Measurements from ENCODE around the gene TM4SF1. TPM values are rescaled to one million over a fixed set of nuclear protein-coding genes. Genes with fewer than 3 reads are reported as not detected.

Gene TM4SF1
- total RNA-seq, 1 donor from 2014 or later = 90.2 TPM

GRCh38 chr3:149375501-149376196 lies 1.8 kb downstream of the TM4SF1 start:
- DNase-seq = no peak

DNA sequence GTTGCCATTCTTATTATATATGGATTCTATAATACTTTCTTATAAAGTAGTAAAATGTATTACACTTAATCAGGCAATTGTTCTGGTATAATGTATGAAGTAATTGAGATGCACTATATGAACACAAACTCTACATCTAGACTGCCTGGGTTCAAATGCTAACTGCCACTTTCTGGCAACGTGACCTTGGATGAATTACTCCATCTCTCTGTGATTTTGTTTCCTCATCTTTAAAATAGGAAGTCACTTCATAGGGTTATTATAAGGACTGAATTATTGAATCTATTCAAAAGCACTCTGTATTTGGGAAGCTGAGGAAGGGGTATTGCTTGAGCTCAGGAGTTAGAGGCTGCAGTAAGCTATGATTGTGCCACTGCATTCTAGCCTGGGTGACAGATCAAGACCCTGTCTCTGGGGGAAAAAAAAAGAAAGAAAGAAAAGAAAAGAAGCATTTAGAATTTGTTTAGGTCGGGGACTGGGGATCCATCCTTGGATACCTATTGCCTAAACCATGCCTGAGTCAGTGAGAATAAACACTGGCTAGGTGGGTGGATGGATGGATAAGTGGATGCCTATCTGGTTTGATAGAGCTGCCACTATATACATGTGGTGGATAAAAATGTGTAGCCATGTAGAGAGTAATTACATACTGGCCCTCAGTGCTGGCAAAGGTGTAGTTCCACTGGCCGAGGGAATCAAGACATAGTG lies 2.5 kb downstream of the TM4SF1 start:
- no peak for DNase-seq

DNA sequence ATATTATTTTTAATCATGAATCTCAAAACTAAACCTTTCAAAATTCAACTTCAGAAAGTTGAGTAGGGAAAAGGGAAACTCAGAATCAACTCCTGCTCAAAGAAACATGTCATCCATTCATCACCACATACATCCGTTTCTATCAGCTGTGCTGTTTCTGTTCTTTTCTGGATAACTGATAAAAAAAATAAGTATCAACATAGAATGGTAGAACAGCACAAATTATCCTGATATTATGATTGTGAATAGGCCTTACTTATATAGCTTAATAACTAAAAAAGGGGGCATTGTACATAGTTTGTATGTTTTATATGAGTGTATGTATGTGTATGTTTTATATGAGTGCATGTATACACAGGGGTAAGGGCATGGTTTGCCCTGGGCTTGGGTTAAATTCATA lies 3.1 kb downstream of the TM4SF1 start:
- DNase-seq = no peak

- DNase-seq = no peak
These were observed 4.0 kb downstream of the TM4SF1 start for GRCh38 chr3:149373235-149374125.

DNA sequence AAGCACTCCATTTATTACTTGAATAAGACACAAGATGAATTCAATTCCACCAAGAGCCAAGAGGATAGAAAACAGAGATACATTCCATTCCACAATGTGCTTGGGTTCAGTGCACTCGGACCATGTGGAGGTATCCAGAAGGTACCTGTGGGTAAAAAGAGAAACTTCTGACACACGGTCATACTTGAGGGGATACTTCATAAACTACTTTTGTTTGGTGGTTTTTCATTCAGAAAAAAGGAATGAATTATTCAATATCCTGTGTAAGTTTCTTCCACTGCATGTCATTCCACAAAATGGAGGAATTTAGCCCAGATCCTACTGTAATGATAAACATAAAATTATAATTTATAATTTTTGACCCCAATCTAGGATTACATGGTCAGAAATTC lies 5.7 kb downstream of the TM4SF1 start:
- DNase-seq = no peak

DNA sequence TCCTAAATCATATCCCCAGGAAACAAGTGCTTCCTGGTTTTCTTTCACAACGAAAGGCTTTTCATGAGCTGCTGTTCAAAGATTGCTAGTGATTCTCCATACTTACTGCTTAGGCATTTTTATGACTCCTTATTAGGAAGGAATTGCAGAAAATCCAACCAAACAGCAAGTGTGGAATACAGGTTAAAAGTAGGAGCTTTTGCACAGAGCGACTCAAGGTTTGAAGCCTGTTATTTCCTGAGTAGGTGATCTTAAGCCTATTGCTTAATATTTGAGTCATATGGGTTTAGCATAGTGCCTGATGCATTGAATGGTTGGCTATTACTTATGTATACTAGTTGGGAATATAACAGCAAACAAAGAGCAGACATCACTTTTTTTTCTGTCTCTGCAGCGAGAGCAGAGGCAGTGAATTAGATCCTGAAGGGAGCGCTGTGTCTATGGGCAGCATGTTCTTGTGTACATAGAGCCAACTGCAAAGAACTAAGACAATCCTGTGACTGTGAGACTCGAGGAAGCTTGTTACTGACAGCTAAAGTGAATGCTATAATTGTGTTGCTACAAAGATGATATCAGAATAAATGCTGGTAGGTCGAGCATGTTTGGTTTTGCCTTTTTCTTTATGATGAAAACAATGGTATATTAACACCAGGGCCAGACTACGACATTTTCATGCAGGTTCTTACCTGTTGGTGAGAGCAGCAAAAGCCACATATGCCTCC lies 6.3 kb downstream of the TM4SF1 start:
- DNase-seq = no peak

DNA sequence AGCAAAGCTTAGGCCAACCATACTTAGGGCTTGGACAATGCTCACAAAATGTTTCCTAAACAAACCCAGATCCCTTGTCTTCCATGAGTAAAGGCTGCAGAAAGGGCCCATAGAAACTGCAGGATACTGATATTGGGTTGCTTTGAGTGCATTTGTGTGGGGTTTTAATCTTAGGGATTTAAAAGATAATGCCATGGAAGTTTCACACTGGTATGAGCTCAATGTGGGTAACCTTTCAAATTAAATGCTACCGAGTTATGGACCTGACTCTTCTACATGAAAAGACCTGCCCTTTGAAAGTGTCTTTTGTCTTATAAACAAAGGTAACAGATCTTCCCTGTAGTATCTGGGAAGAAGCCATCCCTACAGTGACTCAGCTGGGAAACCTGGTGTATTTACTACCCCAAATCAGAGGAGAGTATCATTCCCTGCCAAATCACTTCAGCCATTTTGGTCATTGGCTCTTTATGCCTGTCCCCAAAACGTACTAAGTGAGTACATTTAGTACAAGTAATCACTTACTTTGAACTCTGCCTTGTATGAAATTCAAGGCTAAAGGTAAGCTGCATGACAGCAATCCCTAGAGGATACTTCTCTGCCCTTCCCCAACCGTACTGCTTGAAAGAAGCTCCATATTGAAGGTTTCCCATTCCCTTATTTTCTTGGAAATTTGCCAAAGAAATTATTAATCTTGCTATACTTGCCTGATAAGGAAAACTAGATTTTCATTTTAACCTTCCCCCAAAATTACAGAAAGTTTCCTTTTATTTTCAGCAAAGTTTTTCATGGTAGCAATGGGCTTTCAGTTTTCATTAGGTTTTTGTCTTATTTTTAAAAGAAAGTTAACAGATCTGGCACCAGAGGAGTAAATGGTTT lies 7.2 kb downstream of the TM4SF1 start:
- DNase-seq = no peak

DNA sequence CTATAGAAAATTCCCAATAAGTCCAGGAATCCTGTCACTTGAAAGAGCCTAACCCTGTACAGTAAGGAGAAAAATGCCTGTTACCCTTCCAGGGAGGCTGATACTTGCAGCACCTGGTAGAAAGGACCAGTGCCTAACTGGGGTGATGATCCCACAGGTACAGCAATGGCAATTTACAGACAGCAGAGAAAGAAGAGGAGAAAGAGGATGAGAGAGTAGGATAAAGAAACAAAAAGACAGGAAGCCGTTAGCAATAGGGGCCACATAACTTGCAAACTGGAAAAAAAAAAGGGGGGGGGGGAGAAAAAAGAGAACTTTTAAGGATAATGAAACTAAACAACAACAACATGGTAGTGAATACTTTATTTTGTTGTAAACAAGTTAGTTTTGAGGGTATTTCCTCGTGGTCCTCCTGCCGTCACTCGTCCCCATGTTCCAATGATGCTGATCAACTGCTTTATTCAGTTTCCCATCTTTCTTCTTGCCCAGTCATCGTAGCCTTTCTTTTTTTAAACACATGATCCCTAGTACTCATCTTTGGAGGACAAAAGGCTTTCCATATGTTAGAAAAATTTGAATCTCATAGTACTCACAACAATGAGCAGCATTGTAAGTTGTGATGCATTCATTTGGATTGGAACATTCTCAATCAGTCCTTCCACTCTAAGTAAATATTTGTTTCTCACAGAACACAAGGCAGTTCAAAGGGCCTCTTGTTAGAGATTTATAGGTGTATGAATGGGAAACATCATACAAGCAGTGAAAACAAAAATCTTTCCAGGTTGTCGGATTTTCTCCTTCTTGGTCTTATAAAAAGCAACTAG lies 8.6 kb downstream of the TM4SF1 start:
- DNase-seq = no peak

GRCh38 chr3:149368201-149368673 lies 9.2 kb downstream of the TM4SF1 start:
- no peak for DNase-seq

GRCh38 chr3:149366941-149367840 lies 10.3 kb downstream of the TM4SF1 start:
- no peak for DNase-seq

GRCh38 chr3:149366031-149366430 lies 11.4 kb downstream of the TM4SF1 start:
- DNase-seq = no peak

DNA sequence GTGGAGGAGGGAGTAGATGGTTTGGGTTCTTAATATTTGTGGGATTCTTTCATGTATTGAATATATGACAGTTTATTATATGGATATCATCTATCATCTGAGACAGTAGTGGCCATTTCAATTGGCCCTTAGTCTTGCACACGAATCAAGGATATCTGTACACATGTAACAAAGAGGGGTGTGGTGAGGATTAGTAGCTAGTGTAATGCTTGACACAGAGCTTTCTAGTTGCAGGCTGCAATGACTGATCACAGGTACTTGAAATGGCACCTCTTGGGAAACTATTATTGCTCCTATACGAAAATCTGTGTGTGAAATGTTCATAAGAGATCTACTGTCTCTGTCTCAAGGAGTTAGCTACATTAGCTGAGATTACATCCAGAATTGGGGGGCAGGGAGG lies 12.8 kb downstream of the TM4SF1 start:
- DNase-seq = no peak

DNA sequence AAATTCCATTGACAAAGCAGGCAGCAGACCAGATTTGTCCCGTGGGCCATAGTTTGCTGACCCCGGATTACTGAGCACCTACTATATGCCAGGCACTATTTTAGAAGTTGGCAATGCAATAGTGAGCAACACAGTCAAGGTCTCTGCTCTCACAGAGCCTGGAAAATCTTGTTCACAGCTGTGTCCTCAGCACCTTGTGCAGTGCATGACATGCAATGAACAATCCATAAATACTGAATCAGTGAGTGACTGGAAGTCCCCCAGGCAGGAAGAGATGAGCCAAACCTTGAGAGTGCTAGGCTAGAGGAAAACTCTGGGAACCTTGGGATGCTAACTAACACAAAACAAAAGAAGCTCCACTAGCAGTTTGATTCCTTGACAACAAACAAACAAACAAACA lies 14.4 kb downstream of the TM4SF1 start:
- DNase-seq = no peak

GRCh38 chr3:149362366-149362765 lies 15.1 kb downstream of the TM4SF1 start:
- no peak for DNase-seq

GRCh38 chr3:149356630-149357029 lies 20.8 kb downstream of the TM4SF1 start:
- no peak for DNase-seq

DNA sequence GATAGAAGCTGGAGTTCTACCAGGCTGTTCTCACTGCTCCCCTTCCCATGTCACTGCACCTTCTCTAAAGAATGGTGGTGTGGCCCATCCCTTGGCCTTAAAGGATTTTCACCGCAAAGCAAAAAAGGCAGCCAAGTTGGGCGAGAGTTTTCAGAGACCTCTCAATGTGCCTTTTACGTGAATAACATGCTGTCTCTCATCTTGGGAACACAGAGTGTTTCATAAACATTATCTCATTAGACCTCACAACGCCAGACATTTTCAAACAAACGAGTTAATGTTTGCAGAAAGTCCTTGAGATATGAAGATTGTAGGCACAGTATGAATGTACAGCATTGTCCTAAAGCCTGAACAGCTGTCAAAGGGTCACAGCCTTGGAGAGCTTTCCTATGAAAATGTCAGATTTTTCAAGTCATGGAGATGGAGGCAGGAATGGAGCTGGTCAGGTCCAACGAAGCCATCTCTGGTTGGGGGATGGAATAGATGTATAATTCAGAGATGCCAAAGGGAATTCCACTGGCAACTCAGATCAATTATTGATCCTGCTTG lies 21.3 kb downstream of the TM4SF1 start:
- DNase-seq = peak; percentile 32

GRCh38 chr3:149353581-149354184 lies 23.8 kb downstream of the TM4SF1 start:
- DNase-seq = no peak

GRCh38 chr3:149352556-149352955 lies 24.9 kb downstream of the TM4SF1 start:
- DNase-seq = peak; percentile 33
